ENCODE data around the gene ARHGEF33.

The ARHGEF33 gene

DNA sequence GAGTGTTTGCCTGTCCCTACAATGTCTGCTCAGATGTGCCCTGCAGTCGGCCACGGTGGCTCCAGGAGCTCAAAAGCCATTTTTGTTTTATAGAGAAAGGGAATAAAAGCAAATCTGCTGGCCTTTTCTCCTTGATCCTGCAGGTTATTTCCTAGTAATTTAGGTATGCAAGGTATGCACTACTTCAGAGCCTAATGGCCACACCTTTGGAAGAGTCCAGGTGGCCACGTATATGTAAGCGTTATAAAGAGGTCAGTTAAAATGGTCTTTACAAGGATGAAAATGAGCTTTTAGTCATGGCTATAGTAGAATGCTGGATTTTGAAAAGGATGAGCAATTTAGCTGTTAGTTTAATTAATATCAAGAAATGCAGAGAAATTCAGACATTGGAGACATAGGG lies 81.7 kb downstream of the ARHGEF33 start:
- DNase-seq (ENCODE audit: low read depth), result no peak
- no peak overlapping the region for H3K4me3 ChIP-seq (ENCODE audit: low read length)
- TF ChIP-seq, protein P1, sequence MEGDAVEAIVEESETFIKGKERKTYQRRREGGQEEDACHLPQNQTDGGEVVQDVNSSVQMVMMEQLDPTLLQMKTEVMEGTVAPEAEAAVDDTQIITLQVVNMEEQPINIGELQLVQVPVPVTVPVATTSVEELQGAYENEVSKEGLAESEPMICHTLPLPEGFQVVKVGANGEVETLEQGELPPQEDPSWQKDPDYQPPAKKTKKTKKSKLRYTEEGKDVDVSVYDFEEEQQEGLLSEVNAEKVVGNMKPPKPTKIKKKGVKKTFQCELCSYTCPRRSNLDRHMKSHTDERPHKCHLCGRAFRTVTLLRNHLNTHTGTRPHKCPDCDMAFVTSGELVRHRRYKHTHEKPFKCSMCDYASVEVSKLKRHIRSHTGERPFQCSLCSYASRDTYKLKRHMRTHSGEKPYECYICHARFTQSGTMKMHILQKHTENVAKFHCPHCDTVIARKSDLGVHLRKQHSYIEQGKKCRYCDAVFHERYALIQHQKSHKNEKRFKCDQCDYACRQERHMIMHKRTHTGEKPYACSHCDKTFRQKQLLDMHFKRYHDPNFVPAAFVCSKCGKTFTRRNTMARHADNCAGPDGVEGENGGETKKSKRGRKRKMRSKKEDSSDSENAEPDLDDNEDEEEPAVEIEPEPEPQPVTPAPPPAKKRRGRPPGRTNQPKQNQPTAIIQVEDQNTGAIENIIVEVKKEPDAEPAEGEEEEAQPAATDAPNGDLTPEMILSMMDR (conservative IDR thresholded peaks at IDR 0.05; ENCODE audit: low read length), result no peak

DNA sequence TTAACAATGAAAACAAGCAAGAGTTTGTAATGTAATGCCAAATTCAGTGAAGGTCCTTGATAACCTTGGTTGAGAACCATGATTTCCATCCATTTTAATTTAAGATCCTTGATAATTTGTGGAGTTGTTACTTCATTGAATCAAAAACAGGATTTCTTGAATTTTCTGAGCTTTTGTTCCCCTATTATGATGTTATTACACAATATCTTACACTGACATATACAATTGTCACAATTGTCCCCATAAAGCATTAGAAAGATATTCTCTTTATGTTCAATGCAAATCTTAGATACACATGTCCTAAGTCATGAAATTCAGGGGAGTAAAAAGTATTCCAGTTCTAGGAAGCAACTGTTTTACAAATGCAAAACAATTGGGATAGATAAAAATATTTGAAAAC lies 83.6 kb downstream of the ARHGEF33 start:
- DNase-seq (ENCODE audit: low read depth), result no peak
- H3K4me3 ChIP-seq (ENCODE audit: low read length), result no peak overlapping the region
- TF ChIP-seq, protein P1 (conservative IDR thresholded peaks at IDR 0.05; ENCODE audit: low read length), result no peak

DNA sequence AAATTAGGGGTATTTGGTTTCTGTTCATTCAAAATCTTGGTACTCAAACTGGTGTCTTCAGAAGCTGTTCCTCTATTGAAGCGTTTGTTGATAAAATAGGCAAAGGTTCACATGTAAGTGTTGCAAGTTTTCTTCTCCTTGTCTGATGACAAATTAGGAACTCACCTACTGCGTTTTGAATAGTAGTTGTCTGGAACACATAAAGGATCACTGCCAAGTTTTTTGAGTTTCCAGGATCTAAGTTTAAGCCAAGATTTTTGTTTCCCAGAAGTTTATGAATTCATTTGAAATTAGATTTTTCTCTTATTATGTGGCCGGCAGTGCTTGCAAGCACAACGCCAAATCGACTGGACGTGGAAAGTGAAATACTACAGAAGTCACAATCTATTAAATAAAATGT lies 85.4 kb downstream of the ARHGEF33 start:
- TF ChIP-seq, protein P1 (conservative IDR thresholded peaks at IDR 0.05; ENCODE audit: low read length), result no peak
- no peak overlapping the region for H3K4me3 ChIP-seq (ENCODE audit: low read length)
- DNase-seq (ENCODE audit: low read depth), result no peak

DNA sequence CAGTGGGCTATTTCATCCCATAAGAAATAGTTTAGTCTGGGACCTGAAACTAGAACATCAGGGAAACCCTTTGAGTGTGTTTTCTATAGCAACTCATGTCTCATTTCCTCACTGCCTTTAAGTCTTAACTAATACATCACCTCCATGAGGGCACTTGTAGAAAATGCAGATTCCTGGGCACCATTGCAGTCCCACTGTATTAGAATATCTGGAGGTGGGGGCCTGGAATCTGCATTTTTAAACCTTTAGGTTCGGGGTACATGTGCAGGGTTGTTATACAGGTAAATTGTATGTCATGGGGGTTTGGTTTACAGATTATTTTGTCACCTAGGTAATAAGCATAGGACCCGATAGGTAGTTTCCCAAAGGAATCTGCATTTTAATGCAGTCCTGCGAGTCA lies 87.4 kb downstream of the ARHGEF33 start:
- TF ChIP-seq, protein P1 (conservative IDR thresholded peaks at IDR 0.05; ENCODE audit: low read length), result no peak
- no peak for DNase-seq (ENCODE audit: low read depth)
- no peak overlapping the region for H3K4me3 ChIP-seq (ENCODE audit: low read length)

DNA sequence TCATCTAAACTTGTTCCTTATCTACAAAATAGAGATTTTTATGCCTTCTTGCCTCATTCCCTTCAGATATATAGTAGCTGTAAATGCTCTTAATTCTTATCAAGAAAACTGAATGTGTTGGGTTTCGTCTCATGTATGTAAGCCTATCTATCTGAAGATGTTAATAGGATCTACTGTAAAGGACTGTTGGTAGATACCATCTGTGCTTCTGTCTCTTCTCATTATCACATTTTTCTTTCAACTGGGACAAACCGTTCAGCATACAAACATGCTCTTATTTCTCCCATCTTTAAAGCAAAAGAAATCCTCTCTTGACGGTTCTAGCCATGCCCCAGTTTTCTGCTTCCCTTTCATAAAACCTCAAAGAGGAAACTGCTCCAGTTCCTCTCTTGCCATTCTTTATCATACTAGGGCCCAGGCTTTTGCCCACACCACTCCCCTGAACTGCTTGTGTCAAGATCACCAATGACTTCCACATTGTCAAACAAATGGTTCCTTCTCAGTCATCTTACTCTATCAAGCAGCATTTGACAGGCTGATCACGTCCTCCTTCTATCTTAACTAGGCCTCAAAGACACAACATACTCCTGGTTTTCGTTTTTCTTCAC lies 88.7 kb downstream of the ARHGEF33 start:
- H3K4me3 ChIP-seq (ENCODE audit: low read length), result no peak overlapping the region
- TF ChIP-seq, protein P1 (conservative IDR thresholded peaks at IDR 0.05; ENCODE audit: low read length), result no peak
- no peak for DNase-seq (ENCODE audit: low read depth)

DNA sequence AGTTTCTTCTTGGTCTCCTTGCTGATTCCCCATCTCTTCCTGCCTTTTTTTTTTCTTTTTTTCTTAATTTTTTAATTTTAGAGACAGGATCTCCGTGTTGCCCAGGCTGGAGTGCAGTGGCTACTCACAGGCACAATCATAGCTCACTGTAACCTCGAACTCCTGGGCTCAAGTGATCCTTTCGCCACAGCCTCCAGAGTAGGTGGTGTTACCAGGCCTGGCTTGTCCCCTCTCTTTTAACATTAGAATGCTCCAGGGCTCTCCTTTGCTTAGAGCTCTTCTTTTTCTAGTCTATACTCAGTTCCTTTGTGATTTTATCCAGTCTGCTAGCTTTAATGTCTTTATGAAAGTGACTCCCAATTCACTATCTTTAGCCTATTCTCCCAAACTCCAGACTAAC lies 89.2 kb downstream of the ARHGEF33 start:
- TF ChIP-seq, protein P1 (conservative IDR thresholded peaks at IDR 0.05; ENCODE audit: low read length), result no peak
- DNase-seq (ENCODE audit: low read depth), result no peak
- H3K4me3 ChIP-seq (ENCODE audit: low read length), result no peak overlapping the region

DNA sequence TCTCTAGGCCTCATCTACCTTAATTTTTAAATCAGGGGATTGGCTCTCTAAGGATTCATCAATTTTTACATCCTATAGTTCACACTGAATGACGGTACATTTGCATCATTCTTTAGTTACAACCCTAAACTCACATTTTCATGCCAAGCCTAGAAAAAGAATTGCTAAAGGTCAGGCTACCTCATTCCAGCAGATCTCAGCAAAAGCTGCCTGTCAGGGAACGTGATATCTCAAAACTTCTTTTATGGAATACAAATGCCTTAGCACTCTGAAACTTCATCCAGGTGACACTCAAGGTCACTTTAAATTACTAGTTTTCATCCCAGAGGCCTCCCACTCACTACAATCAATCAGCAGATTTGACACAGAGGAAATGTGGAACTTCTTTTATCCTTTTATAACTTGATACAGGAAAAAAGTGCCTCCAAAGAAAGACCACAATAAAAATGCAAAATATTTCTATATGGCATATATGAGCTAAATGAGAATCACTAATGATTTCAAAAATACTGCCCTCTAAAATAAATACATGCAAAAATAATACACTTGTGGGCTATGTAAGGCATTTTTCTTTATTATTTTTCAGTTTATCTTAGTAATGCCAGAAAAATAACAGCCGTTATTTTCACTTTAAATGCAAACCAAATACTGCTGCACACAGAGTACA lies 91.5 kb downstream of the ARHGEF33 start:
- no peak overlapping the region for H3K4me3 ChIP-seq (ENCODE audit: low read length)
- DNase-seq (ENCODE audit: low read depth), result no peak
- TF ChIP-seq, protein P1 (conservative IDR thresholded peaks at IDR 0.05; ENCODE audit: low read length), result no peak

All from AG10803 (cell line).